ENCODE results near the gene SCAMP1.

DNA sequence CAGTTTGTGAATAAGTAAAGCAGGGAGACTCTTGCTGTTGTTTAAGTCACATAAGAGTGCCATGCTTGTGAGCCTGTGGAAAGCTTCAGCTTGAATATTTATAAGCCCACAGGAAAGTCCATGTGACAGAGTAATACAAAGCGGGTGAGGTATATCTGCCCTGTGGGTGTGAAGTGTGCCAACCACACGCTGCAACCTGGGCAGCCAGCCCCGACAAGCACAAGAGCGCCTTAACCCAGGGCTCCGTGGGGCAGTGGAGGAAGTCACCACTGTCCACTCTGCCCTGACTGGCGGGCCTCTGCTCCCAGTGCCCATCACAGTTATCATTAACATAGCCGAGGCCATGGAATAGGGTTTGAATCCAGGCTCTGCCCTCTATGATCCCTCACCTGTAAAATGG is 132.2 kb downstream of the SCAMP1 start:
- TF ChIP-seq ZNF274 (IDR thresholded peaks at IDR 0.05; ENCODE audit: borderline replicate concordance, extremely low read depth, low read length), result no peak
- no peak for TF ChIP-seq RAD21 (IDR thresholded peaks at IDR 0.05 in 1 of 2, conservative IDR thresholded peaks at IDR 0.05 in 1 of 2; ENCODE audit: low read depth in 2 of 2, low read length in 2 of 2)
- TF ChIP-seq SRF (IDR thresholded peaks at IDR 0.05; ENCODE audit: low read depth, low read length), result no peak
- TF ChIP-seq CTCF (IDR thresholded peaks at IDR 0.05; ENCODE audit: control extremely low read depth in 1 of 3, insufficient read depth in 1 of 3, low read depth in 1 of 3, low read length in 3 of 3), result no peak
